NCI-H2081 treated with DMSO at 0.1 percent for 48 hours (cell line): ENCODE results near the gene SLC39A9.
"Not testable (repeated sequence)": the region's sequence is repeated elsewhere in the genome, so short reads cannot be mapped to it uniquely, and the experiment has no call there.

ENCODE experiments used
- DNase-seq: peaks from one replicate; lab custom pipeline; 2025; lab: John Stamatoyannopoulos, UW

SLC39A9 gene

DNA sequence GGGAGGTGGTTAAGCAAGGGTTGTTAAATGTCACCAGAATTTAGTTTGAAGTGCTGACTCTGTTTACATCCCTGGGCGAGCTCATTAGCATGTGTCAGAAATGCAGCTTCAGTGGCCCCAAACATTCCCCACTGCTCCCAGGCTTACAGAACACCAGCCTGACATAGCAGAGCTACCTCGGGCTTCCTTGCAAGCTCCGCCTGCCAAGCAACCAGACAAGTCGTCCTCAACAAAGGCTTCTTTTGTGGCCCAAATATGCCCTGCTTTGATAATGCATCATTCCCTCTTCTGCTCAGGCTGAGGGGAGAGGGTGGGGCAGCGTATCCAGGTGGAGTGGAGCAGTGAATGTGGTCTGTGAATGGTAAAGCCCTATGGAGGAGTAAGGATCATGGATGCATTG, 28.4 kb upstream of the SLC39A9 start:
- no peak for DNase-seq

DNA sequence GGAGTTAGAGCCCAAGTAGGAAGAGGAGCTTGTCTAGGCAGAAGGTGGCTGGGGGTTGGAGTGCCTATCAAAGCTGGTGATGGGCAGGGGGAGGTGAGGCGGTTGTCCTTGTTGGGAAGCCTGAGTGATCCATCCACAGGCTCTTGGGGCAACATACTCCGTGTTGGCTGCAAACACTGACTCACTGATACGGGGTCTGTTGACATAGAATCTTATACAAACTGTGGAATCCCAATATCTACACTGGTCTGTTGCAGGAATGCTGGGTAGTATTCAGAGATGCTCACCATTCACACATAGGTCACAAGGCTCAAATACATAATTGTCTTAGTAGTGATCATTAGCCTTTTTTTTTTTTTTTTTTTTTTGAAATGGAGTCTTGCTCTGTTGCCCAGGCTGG, 26.3 kb upstream of the SLC39A9 start:
- no peak for DNase-seq

DNA sequence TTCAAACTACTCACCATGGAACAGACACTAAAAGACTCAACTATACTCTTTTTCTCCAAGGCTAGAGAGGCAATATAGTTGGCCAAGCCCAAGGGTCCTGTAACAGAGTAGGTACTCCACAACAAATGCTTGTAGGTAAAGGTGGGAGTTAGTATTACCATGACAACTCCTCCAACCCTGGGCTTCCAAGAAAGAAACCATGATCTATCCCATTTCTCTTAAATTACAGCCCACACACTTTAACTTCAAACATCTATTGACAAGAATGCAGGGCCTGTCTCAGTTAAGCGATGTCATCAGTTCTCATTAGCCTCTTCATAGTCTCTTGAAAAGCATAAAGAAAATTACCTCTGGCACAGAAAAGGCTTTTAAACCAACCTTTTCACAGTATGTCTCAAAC, 25.4 kb upstream of the SLC39A9 start:
- no peak for DNase-seq

DNA sequence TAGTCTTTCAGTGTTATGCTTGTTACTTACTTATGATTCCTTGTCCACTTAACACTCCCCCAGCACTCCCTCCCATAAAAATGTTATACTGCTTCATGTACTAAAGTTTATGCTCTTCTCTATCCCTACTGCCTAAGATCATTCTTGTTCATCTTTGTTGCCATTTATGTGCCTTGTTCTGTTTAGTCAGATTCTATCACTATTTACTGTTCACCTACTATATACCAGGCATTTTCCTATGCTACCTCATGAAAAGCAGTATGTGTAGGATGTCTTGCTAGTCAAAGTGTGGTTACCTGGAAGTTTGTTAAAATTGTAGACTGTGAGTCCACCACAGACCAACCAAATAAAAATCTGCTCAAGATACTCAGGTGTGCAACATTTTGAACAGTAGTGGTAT, 24.3 kb upstream of the SLC39A9 start:
- DNase-seq = no peak

DNA sequence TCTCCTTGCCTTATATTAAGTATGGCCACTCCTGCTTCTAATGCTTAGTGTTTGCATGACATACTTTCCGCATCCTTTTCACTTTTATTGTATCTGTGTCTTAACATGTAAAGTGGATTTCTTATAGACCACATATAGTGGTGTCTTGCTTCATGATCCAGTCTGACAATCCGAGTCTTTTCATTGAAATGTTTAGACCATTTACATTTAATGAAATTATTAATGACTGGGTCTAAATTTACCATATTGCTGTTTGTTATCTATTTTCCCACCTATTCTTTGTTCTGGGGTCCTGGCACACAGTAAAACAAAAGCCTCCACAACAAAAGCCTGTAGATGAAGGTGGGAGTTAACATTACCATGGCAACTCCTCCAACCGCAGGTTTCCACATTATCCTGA, 23.3 kb upstream of the SLC39A9 start:
- DNase-seq = no peak

DNA sequence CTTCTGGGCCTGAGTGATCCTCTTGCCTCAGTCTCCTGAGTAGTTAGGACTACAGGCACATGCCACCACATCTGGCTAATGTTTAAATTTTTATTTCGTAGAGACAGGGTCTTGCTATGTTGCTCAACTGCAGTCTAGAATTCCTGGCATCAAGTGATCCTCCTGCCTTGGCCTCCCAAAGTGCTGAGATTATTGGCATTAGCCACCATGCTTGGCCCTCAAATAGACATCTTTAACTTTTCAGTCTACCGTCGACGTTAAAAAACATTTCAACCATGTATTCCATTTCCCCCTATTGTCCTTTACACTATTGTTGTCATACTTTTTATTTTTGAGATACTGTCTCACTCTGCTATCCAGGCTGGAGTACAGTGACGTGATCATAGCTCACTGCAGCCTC, 22.8 kb upstream of the SLC39A9 start:
- DNase-seq = no peak

DNA sequence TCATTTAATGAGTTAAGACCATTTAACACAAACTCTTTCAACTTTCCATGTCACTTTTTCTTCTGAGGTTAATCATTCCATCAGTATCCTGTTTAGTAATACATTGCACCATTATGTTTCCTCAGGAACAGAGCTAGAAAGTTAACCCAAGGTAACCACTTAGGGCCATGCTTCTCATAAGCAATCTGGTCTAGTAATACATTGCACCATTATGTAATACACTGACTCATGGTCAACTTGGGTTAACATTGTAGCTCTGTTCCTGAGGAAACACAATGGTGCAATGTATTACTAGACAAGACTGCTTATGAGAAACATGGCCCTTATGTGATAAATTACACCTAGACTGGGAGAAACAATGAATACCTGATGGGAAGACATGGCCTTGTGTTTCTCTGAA, 22.1 kb upstream of the SLC39A9 start:
- DNase-seq = no peak

DNA sequence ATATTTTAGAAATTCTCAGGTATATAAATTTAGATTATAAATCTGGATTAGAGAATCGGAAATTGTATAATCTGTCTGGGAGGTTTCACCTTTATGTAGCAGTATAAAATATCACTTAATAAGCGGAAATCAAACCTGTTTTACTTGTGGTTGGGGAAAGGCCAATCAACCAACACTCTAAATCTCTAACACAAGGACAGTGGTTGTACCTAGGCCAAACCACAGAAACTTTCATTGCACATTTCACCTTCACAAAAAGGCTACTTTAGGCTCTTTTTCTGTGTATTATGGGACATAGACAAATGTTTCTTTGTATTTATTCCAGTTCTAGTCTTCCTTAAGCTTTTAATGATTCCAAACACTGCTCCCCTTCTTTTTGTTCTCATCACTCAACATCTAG, 20.2 kb upstream of the SLC39A9 start:
- DNase-seq = no peak

DNA sequence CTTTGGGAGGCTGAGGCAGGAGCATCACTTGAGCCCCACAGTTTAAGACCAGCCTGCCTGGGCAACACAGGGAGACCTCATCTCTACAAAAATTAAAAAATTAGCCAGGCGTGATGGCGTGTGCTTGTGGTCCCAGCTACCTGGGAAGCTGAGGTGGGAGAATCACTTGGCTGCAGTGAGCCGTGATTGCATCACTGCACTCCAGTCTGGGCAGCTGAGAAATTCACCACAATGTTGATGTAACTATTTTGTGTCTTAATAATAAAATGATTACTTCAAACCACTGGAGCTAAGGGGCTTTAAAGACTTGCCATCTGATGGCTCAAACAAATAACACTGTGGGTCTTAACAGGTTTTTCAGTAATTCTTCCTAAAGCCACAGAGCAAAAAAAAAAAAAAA, 11.2 kb upstream of the SLC39A9 start:
- no peak for DNase-seq

DNA sequence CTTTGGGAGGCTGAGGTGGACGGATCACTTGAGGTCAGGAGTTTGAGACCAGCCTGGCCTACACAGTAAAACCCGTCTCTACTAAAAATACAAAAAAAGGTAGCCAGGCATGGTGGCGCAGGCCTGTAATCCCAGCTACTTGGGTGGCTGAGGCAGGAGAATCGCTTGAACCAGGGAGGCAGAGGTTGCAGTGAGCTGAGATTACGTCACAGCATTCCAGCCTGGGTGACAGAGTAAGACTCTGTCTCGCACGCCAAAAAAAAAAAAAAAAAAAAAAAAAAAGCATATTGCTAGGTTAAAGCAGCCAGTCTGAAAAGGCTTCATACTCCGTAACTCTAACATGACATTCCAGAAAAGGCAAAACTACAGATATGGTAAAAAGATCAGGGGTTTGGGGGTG, 7.1 kb upstream of the SLC39A9 start:
- not testable (repeated sequence) for DNase-seq

DNA sequence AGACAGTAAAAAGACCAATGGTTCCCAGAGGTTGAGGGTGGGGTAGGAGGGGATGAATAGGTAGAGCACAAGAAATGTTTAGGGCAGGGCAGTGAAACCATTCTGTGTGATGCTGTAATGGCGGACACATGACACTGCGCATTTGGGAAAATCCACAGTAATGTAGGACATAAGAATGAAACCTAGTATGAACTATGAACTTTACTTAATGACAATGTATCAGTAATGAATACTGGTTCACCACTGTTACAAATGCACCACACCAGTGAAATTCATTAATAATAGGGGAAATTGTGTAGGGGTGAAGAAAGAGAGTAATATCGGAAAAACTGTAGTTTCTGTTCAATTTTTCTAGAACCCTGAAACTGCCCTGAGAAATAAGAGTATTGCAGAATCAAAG, 6.0 kb upstream of the SLC39A9 start:
- no peak for DNase-seq

DNA sequence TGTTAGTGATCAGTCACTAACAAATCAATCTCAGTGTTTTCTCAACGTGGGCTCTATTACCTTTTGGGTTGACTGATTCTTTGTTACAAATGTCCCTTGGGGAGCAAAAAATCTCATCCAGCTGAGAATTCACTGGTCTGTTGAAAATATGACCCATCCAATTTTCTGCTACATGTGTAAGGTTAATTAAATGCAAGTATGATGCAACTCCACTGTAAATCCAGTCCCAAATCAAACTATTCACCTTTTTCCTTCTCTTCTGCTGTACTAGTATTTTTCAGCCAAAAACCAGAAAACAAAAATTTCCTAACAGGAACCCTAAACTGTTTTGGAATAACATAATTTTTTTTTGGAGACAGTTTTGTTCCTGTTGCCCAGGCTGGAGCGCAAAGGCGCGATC, 2.6 kb upstream of the SLC39A9 start:
- no peak for DNase-seq

DNA sequence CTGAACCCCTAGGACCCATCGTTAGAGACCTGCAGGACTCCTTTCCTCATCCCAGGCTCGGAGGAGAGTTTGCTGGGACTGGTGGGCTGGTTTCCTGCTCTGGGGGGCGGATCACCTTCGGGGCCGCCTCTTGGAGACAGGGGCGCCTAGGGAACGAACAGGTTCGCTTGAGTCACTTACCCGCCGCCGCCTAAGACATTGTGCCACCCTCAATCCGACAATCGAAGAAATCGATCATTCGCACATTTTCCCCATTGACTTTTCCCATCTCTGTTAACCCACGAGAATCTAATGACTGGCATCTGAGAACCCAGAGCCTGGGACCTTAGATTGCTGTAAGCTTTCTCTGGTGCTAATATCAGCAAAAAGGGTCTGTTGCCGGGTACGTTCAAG, 322 bp downstream of the SLC39A9 start:
- no peak for DNase-seq

DNA sequence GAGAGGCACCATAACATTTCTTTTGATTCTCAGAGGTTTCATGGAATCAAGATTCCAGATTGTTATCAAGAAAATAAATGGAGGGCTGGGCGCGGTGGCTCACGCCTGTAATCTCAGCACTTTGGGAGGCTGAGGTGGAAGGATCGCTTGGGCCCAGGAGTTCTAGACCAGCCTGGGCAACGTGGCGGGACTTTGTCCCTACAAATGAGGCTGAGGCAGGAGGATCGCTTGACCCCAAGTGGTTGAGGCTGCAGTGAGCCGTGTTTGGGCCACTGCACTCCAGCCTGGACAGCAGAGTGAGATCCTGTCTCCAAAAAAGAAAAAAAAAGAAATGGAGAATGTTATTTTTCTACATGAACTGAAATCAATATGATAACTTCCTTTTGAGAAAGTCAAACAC, 1.3 kb downstream of the SLC39A9 start:
- no peak for DNase-seq

DNA sequence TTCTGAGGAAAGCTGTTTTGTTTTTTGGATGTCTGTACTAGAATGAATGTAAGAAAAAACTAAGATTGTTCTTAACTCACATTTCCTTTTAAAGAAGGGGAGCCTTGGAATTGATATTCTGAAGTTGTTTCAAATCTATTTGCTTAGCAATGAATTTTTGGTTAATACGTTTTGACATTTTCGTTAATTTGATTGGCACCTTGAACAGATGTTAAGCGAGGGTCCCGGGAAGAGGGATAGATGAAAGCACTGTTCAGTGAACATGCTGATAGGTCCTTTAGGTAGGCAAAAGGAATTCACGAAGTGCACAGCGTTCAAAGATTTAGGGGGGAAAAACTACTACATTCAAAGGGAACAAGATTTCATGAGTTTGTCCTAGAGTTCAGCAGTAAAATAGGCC, 1.7 kb downstream of the SLC39A9 start:
- DNase-seq = no peak

DNA sequence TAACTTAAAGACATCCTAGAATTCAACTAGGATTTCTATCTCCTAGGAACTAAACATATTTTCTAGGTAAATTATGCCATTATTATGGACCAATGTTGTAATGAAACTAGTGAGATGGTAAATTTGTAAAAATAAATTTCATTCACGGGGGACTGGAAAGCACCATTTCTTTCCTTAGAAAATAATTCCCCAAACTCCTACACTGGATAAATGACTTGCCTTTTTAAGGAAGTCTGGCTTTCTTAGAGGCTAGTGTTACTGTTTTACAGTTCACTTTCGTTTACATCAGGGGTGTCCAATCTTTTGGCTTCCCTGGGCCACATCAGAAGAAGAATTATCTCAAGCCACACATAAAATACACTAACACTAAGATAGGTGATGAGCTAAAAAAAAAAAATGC, 3.3 kb downstream of the SLC39A9 start:
- no peak for DNase-seq

DNA sequence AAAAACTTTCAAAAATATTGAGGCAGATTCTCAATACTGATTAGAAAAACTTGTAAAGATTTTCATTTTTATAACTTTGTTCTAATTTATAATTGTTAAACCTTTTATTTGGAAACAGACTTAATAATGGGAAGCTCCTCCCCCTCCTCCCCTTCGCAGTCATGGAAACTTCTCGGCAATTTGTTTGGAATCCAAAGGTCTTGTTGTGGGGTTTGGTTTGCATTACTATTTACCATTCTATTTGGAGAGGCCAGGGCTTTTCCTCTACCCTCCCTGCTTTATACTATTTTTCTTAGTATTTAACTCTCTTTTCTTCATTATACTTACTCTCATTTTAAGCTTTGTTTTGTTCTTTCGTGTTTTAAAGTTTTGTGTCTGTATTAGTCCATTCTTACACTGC, 6.0 kb downstream of the SLC39A9 start:
- DNase-seq = no peak

DNA sequence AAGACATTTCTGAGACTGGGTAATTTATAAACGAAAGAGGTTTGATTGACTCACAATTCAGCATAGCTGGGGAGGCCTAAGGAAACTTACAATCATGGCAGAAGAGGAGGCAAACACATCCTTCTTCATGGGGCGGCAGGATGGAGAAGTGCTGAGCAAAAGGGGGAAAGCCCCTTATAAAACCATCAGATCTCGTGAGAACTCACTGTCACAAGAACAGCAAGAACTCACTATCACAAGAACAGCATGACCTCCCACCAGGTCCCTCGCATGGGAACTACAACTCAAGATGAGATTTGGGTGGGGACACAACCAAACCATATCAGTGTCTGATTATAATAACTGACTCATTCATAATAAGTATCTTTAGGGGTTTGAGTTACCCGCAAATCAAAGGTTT, 6.4 kb downstream of the SLC39A9 start:
- DNase-seq = no peak

DNA sequence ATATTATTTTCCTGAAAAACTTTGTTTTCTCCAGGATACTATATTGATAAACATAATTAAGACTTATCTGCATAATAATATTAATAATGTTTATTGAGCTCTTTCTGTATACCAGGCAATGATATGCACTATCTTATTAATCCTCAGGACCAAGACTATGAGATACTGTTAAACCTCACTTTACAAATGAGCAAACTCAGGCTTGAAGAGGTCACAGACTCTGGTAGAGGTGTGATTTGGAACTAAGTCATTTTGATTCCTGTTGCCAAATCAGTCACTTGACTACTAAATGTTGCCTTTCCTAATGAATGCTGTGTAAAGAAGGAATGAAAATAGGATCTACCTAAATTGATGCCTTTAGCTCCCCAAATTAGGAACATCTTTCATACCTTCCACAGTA, 7.3 kb downstream of the SLC39A9 start:
- DNase-seq = no peak

DNA sequence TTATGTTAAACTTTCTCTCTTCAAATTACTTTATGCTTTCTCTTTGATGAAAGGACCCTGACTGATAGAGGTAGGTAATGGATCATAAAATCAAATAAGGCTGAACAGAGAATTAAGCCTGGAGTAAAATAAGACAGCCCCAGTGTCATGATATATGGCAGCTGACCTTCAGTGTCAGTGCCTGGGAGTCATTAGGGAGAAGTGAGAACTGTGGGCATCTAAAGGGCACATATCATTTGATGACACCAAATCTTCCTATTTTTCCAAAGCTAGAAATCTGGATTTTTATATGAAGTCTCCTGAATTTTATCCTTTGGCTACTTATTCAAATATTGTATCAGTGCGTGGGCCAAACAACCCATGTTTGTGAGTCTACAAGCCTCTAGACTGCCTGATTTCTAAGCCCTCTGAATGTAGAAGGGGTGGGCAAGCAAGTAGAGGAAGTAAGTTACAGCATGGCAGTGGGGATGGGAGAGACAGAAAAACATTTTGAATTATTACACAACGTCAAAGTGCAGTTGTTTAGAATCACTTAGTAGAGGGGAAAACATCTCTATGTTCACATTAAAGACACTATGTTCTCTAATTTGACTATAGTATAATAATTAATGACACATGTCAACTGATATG, 10.0 kb downstream of the SLC39A9 start:
- DNase-seq = no peak

DNA sequence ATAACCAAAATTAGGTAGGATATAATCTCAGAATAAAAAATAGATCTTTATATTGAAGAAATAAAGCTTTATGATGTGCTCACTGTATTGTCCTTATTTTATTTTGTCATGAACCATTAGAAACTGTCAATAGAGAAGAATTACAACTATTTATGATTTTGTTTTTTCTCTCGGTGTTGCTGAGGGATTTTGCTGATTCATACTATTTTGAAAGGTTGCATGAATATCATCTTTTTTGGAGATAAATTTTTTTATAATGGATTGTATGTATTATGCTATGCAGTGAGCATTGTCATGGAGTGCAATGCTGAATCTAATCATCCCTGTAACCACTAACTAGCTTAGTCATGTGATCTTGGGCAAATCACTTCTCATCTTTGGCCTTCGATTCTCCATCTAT, 15.0 kb downstream of the SLC39A9 start:
- no peak for DNase-seq

DNA sequence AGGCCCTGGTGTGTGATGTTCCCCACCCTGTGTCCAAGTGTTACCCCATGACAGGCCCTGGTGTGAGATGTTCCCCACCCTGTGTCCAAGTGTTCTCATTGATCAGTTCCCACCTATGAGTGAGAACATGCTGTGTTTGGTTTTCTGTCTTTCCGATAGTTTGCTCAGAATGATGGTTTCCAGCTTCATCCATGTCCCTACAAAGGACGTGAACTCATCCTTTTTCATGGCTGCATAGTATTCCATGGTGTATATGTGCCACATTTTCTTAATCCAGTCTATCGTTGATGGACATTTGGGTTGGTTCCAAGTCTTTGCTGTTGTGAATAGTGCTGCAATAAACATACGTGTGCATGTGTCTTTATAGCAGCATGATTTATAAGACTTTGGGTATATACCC, 17.6 kb downstream of the SLC39A9 start:
- DNase-seq = not testable (repeated sequence)

DNA sequence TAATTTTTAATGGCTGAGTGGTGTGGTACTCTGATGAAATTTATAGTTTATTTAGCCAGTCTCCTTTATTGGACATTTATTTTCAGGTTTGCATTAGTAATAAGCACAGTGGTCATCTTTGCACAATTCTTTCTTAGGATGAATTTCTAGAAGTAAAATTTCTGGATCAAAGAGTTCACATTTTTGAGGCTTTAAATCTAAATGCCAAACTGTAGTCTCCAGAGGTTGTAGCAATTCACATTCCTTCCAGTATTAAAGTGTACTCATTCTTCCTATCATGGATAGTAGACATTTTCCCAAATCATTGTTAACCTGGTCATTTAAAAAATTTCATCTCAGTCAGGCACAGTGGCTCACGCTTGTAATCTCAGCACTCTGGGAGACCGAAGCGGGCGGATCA, 24.8 kb downstream of the SLC39A9 start:
- no peak for DNase-seq

DNA sequence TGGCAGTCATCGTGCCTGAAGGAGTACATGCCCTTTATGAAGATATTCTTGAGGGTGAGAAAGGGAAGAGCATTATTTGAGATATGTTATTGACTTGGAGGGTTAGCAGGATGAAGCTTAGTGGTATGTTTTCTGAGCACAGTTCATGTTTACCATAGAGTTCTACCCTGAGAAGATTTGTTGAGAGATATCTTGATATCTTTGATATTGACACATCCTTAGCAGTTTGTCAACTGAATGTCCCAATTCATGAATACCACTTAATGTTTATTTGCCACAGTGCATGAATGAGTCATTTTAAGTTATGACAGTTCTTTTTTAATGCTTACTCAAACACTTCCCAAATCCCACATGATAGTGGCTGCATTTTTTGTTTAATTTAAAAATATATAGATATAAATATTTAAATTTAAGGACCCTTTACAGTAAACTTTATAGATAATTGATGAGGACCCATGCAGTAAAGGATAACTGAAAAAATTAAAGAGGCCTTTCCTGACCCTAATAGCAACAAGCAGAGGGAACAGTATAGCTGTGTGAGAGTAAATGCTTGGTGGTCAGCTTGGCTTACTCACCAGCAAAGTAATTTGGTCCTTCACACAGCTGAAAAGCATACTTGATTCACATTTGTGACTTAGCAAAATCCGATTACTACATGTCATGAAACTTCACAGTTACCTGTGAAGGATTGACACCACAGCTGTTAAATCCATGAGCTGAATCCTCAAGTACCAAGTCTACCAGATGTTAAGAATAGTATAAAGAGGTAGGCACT, 25.8 kb downstream of the SLC39A9 start:
- no peak for DNase-seq
